GM18511 (cell line): ENCODE results near the gene TMEM129.

Source experiments
- ATAC-seq: cut with Tn5 transposase; IDR thresholded peaks from one replicate; pipeline ENCODE4 v1.9.1; 2021; ENCODE audit warnings: mild to moderate bottlenecking, moderate library complexity; ENCODE audit not compliant: unreplicated experiment

TMEM129 gene

DNA sequence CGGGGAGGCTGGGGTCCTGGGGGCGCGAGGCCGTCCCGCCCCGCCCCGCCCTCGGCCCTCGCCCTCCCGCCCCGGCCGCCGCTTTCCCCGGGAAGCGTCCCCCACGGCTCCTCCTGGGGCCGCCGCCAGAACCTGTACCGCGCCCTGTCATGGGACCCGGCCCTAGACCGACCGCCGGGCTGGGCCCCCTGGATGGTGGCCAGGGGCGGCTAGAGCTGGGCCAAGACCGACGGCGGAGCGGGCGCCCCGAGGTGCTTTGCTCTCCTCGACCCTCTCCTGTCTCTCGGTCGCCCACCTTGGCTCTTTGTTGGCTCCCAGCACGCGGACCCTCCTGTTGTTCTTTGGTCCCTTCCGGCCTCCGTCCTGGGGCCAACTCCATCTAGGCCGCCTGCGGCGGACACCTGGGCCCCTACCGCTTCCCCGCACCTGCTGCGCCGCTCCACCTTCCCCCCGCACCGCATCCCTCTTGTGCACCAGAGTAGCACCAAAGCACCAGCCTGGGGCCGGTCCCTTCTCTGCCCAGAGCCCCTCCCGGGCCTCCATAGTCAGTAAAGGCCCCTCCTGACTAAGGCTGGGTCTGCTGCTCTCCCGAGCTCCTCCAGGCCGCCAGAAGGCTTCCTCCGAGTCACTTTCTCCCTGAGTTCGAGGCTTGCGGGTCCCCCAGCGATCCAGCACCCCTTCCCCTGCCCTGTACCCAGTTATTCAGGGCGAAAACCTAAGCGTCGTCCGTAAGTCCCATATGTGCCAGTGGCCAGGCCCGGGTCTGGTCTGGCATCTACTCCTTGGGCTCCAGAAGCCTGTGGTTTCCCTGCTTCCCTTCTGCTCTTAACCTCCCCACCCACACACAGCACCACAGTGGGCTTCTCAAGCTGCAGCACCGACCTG, 785 bp upstream of the TMEM129 start:
- no peak for ATAC-seq

DNA sequence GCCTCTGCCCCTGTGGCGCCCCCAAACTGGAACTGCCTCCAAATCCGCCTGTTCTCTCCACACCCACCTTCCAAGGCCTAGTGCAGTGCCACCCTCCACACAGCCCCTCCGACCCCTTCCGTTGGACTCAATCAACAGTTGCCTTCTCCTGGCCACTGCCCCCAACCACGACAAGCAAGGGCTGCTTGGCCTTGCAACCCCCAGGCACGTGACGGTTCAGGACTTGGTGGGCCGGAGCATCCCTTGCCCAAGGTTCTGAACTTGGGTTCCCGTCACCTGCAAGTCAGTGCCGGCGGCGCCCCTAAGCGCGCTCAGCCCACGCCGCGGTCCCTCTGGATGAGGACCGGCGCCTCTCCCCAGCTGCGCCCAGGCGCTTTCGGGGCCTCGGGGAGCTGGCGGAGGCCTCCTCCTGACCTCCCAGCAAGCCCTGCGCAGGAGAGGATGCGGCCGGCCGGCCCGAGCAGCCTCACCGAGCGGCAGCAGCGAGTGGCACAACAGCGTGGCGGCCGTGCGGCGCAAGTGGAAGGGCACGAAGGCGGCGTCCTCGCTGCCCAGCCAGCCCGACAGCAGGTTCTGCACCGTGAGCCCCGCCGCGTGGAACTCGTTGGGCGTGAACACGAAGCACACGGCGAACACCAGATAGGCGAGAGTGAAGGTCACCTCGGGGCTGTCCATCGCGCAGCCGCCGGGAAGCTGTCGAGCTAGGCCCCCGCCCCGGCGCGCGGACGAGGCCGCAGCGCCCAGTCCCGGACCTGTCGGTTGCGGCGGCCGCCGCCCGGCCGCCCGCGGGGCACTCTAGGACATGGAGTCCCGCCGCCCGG, 750 bp downstream of the TMEM129 start:
- peak; percentile 25 for ATAC-seq

DNA sequence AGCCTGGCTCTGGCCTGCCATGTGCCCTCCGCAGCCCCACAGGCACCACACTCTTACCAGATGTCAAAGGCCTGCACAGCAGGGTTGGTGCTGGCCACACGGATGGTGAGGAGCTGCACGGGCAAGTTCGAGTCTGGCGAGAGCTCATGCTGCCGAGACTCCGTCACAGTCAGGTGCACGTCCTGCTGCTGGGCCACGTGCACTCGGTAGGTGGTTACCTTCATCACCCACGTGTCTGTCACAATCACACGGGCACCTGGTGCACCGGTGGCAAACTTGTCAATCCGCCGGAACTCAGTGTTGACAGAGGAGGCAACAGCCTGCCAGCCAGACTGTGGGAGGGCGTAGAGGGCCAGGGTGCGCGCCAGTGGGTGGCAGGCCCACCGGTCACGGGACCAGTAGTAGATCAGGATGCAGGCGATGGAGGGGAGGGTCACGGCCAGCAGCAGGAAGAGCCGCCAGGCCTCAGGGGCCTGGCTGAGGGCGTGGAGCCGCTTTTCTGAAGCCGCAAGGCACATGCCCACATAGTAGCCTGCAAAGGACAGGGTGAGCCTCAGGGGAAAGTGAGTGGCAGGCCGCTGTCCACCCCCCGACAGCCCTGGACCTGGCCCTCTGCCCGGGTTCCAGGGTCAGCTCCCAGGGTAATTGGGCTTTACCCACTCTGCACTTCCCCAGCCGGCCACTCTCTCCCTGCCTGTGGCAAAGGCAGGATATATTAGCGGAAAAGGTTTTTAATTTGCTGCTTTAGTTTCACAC, 2.9 kb downstream of the TMEM129 start:
- ATAC-seq = no peak

DNA sequence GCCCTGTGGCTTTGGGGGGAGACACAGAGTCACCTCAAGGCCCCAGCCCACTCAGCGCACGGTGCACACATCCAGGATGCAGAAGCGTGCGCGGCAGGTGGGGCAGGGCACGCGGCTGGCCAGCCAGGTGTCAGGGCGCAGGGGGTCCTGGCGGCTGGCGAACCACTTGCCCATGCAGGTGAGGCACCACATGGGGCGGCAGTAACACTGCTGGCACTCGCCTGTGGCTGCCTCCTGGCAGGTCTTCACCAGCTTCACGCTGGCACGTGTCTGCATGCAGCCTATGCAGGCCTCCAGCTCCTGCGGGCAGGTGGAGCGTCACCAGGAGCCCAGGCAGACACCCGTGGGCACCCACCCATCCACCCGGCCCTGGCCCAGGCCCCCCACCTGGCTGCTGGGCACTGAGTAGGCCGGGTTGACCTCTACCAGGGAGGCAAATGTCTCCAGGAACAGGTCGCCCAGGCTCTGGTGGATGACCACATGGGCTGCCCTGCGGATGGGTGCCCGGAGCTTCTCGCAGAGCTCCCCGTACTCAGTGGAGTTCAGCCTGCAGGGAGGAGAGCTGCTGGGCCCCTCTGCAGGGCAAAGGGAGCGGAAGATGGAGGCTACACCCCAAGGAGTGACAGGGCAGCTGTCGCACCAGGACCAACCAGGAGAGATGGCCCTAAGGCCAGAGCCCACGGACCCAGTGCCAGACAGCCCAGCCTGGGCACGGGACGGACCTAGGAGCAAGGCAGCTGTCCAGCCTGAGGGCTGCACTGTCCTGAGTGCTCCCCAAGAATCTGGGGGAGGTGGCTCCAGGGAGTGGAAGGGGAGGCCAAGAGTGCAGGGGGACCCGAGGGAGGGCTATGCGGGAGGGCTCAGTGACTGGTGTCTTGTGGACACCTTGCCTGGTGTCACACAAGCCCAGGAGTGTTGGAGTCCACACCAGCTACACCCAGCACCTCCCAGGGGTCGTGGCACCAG, 3.7 kb downstream of the TMEM129 start:
- ATAC-seq = no peak

DNA sequence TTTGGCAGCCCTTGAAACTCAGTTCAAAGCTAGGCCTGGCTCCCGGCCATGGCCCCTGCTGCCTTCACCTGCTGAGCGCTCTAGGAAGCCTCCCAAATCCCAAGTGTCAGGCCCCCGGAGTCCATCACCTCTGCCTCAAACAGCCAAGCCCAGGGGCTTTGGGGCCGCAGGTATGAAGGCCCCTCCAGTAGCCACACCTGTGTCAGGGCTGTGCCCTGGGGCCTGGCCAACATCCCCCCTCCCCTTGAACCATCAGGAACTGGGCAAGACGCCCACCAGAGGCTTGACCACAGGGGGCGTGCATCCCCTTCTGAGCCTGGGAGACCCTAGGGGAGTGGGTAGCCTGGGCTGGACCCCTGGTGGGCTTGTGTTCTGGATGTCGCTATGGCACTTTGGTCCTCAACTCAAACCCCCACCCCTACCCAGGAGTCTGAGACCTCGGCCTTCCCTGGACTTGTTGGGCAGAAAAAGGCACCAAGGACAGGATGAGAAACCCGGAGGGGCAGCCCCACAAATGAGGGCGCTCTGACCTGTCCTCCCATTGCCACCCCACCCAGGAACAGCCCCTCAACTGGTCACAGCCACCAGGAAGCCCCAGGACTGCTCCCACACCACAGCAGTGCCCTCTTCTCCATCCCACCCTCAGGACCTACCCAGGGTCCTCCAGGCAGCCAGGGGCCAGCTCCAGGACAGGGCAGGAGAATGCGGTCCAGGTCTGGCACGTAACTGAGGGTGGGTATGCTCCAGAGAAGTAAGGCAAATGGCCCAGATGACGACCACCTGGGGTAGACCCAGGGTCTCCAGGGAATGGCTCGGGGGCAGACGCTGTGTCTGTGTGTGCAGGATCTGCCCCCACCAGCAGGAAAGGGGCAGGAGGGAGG, 4.8 kb downstream of the TMEM129 start:
- ATAC-seq = no peak

DNA sequence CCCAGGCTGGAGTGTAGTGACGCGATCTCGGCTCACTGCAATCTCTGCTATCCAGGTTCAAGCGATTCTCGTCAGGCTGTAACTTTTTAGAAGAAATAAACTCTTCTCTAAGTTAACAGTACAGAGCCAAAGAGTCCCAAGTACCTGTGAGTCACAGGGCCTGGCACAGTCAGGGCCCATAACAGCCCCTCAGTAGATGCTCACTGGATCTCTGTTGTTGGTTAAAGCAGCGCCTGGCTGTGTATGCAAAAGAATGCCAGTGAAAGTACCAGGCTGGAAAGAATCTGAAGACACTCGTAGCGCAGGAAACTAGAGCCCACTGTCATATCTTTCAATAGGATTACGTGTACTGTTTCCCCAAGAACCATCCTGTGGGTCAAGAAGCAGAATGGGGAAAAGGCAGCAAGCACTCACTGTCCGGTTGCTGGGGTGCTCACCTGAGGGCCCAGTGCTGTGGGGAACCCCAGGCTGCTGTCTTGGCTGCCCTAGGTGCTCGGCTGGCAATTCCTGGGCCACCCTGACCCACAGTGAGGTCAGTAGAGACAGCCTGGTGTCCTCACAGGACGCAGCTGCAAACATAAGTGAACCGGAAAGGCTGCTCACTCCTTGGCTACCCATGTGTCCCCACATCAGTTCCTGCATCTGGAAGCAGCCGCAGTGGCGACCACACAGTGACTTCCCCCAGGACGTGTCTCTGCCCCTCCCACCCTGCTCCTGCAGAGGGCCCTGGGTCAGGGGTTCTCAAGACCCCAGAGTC, 5.9 kb downstream of the TMEM129 start:
- no peak for ATAC-seq

DNA sequence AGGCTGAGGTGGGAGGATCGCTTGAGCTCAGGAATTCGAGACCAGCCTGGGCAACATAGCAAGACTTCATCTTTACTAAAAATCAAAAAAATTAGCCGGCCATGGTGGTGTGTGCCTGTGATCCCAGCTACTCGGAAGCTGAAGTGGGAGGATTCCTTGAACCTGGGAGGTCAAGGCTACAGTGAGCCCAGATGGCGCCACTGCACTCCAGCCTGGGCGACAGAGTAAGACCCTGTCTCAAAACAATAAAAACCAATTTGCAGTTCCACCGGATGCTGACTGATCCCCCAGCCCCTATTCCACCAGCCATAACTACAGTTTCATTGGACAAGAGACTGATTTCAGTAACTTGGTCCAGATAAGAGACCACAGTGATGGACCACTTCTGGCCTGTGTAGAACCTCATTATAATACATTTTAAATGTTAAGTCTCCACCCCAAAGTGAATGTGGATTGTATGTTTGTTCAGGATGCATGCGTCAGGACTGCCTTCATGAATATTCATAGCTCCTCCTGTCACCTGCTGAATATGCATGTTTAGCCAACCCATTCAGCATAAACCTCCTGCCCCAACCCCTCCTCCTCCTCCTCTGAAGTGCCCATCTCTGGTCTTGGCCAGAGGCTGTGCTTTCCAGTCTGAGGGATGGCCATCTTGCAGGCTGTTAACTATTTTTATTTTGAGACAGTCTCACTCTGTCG, 6.7 kb downstream of the TMEM129 start:
- ATAC-seq = no peak

DNA sequence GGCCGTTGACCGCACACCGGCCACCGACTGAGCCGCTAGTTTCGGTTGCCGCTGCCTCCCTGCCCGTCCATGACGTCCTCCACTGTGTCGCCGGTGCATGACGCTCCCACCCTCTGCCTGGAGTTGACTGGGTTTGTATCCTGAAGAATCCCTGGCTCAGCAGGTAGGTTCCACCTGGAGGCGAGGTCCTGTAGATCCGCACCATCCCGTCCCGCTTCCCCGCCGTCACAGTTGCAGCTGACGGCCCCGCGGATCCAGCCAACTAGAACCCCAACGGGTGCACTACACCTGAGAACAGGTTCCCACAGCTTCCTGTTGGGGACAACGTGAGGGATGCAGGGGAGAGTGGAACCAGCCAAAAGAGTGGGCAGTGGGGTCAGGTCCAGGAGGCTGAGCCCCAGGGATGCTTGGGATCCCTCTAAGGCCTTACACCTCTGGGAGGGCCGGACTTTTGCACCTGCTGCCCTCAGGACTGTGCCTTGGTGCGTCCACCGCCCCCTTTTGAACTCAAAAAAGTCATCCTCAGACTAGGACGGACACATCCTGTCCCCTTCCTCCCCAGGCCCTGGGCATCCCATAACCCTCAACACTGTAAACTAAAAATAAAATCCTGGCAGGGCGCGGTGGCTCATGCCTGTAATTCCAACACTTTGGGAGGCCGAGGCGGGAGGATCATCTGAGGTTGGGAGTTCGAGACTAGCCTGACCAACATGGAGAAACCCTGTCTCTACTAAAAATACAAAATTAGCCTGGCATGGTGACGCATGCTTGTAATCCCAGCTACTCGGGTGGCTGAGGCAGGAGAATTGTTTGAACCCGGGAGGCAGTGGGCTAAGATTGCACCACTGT, 7.9 kb downstream of the TMEM129 start:
- ATAC-seq = peak; percentile 20

DNA sequence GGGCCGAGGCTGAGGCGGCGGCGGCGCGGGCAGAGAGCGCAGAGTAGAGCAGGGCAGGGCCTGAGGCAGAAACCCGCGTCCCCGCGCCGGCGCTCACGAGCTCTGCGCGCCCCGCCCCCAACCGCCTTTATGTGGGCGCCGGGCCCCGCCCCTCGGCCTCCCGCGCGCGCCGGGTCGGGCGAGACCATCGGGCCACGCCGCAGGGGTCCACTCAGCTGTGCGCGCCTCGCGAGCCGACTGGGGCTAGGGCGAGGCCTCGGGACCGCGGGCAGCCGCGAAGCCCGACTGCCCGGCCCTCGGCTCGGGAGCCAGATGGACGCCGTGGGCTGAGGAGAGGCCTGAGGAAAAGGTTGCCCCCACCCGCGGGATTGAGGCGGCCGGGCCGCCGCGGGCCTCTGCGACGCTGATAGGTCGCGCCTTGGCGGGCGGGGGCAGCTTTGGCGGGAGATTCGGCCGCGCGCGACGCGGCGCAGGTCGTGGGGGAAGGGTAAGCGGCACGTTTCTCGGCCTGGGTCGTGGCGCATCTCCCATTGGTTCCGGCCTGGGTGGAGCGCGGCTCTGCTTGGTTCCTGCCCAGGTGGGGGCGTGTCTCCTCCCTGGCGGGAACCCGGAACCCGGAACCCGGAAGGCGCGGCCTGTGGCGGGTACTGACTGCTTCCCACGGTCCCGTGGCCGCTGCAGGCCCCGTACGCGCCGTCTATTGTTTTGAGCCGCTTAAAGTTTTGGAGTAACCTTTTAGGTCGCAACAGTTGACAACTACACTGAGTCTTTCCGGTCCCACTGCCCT, 8.7 kb downstream of the TMEM129 start, which contains the start of gene SLBP:
TSS of gene SLBP (minus strand) at position 104 of the 787 bp plus-strand sequence. CDS start 131 bp downstream, outside the sequence.
- ATAC-seq = peak; percentile 81

DNA sequence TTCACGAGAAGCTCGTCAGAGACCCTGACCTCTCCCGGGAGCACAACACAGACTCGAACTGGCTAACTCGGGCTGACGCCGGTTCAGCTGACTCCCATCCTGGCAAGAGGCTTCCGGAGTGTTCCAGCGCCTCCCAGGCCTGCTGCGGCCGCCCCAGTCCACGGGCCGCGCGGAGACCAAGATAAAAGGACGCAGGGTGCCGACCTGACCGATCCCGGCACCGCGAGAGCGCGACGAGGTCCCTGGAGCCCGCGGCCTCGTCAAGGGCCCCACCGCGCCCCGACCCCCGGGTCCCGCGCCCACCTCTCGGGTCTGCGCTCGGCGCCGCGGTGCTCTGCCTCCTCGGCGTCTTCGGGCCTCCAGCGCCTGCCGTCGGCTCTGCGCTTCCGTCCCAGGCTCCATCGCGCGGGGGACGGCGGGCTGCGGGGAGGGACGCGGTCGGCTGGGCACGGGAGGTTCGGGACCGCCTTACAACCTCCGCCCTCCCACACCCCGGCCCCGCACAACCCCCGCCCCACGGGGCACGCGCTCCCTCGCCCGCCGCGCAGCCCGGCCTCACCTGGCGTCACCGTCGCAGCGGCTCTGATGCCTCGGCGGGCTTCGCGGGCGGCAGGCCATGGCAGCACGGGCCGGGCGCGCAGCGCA, 9.4 kb downstream of the TMEM129 start:
- ATAC-seq = peak; percentile 3

DNA sequence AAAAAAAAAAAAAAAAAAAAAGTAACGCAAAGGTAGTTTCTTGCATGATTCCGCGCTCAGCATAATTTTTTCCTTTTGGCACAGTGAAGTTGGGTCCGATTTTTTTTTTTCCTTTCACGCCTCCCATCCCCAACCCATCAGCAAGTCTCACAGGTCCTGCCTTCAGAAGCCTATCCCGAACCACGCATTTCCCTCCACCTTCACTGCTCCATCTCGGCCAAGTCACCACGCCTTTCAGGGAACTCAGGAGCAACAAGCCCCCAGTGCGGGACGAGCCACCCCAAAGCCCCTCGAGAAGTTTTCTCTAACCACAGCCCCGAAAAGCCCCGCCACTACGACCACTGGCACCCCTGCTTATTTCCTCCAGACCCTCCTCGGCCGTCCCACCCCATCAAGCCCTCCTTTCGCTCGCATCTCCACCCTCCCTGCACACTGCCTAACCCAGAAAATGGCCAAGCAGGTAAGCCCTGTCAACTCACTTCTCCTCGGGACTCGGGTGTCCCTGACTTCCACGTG, 10.0 kb downstream of the TMEM129 start:
- no peak for ATAC-seq

DNA sequence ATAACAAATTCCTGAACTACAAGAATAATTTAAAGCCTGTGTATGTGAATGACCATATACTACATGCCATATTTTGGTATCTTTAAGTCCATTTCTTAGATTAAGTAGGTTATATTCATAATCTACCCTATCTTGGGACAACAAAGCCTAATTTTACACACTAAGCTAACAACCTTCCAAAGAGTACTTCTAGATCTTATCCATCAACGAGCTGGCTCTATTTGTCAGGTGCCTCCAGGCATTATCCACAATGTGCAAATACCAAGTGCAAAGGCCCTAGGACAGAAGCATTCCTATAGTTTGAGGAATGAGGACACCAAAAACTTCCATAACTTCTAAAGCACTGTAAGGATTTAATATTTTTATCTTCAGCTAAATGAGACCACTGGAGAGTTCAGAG, 12.5 kb downstream of the TMEM129 start:
- no peak for ATAC-seq

DNA sequence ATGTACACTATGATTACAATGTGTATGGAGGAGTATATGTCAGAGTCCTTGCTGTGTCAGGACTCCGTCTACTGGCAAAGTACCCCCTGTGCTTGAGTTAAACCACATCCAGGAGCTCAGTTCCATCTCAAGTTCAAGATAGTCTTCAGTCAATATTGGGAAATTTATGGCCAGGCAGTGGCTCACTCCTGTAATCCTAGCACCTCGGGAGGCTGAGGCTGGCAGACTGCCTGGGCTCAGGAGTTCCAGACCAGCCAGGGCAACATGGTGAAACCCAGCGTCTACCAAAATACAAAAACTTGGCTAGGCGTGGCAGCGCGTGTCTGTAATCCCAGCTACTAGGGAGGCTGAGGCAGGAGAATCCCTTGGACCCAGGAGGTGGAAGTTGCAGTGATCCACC, 14.8 kb downstream of the TMEM129 start:
- ATAC-seq = no peak

DNA sequence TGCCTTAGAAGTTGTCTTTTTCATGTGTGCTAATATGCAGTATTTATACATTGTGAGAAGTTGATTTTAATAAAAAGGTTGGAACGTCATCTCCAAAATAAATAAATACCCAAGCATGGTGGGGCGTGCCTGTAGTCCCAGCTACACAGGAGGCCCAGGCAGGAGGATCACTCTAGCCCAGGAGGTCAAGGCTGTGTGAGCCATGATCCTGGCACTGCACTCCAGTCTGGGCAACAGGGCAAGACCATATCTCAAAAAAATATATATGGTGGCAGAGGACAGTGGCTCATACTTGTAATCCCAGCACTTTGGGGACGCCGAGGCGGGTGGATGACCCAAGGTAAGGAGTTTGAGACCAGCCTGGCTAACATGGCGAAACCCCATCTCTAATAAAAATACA, 15.4 kb downstream of the TMEM129 start:
- ATAC-seq = no peak

DNA sequence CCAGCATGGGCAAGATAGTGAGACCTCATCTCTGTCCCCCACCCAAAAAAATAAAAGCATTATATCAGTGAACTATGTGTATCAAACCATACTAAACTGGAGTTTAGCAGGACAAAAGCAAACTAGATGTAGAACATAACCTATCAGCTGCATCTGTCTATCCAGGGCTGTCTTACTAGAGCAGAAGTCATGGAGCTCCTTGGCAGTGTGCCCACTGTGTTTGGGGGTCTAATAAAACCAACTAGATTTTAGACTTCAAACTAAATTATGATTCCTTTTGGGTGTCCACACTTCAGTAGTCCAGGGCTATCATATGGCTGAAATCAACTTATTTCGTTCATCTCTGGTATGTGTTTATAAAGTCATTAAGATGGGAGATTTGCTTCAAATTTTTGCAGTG, 17.3 kb downstream of the TMEM129 start:
- no peak for ATAC-seq
